GM12878 (cell line): ENCODE measurements around the gene IFT81. TPM values are rescaled to one million over a fixed set of nuclear protein-coding genes. Genes with fewer than 3 reads are reported as not detected.

Source experiments
- ATAC-seq: fragments of 200-7000 bp; cut with Tn5 transposase; 3 replicates; pipeline ENCODE4 v1.9.1; 2020; ENCODE audit warnings: mild to moderate bottlenecking, moderate library complexity
- BruUV-seq: library from RNA; stranded (reverse); fragments of 400-500 nt; replicated peaks from 2 replicates; lab custom pipeline; 2021; lab: Mats Ljungman, UMichigan
- CTCF ChIA-PET: fragments of 300-600 bp; sonication (Branson Sonifier 250); formaldehyde crosslinking; extraction: SDS; loops from one replicate; lab custom pipeline; 2021; ENCODE audit warnings: inconsistent platforms; lab: Yijun Ruan, JAX
- POLR2A ChIA-PET: fragments of 350-600 bp; formaldehyde crosslinking; extraction: SDS; loops from one replicate; lab custom pipeline; 2021; ENCODE audit warnings: inconsistent platforms; lab: Charles Lee
- RAD21 ChIA-PET: fragments of 300-600 bp; sonication (Branson Sonifier 250); formaldehyde crosslinking; loops from one replicate; lab custom pipeline; 2023; ENCODE audit warnings: antibody characterized with exemption; ENCODE audit not compliant: unreplicated experiment; lab: Charles Lee
- SMC1A ChIA-PET: fragments of 300-600 bp; sonication (Branson Sonifier 250); formaldehyde crosslinking; loops from one replicate; lab custom pipeline; 2023; ENCODE audit not compliant: unreplicated experiment, uncharacterized antibody; lab: Charles Lee
- DNase-seq: peaks from one replicate; pipeline ENCODE4 v3.0.0-alpha.2; 2011; ENCODE audit warnings: low read depth, low spot score
- FAIRE-seq: peaks from 3 replicates; lab custom pipeline; 2011; peaks lifted over from hg19 to GRCh38; lab: Jason Lieb, UNC
- H2AFZ ChIP-seq: 2 replicates; pipeline ENCODE4 v1.6.0; 2011; ENCODE audit warnings: low read depth, low read length, control low read depth; ENCODE audit not compliant: control insufficient read depth
- H3K27ac ChIP-seq: 2 replicates; pipeline ENCODE4 v1.5.1; 2011; ENCODE audit warnings: control low read depth; ENCODE audit not compliant: control insufficient read depth, insufficient read depth
- H3K27me3 ChIP-seq, 2 experiments: replicated peaks in 1 of 2; 2 replicates each; pipeline versions ENCODE4 v1.6.0 to v1.6.1; 2011; ENCODE audit warnings: low read length in 1 of 2; ENCODE audit not compliant: control insufficient read depth in 2 of 2, insufficient read depth in 2 of 2
- H3K36me3 ChIP-seq, 2 experiments: 2 replicates each; pipeline ENCODE4 v1.5.1; 2011; ENCODE audit warnings: low read length in 1 of 2; ENCODE audit not compliant: control insufficient read depth in 2 of 2, insufficient read depth in 2 of 2
- H3K4me1 ChIP-seq: 2 replicates; pipeline ENCODE4 v1.6.1; 2011; ENCODE audit warnings: mild to moderate bottlenecking, low read length, moderate library complexity, mixed read lengths; ENCODE audit not compliant: control insufficient read depth, insufficient read depth
- H3K4me2 ChIP-seq: 2 replicates; pipeline ENCODE4 v1.6.0; 2011; ENCODE audit warnings: control low read depth; ENCODE audit not compliant: control insufficient read depth, insufficient read depth
- H3K4me3 ChIP-seq: fragments of 200-600 bp; sonication (generic); 2 replicates; pipeline ENCODE4 v1.5.1; 2016
- H3K79me2 ChIP-seq: 2 replicates; pipeline ENCODE4 v1.6.0; 2011; ENCODE audit warnings: low read length; ENCODE audit not compliant: control insufficient read depth, insufficient read depth
- H3K9ac ChIP-seq: 2 replicates; pipeline ENCODE4 v1.8.0; 2011; ENCODE audit warnings: low read length, control low read depth, mixed read lengths; ENCODE audit not compliant: control insufficient read depth, insufficient read depth
- H3K9me3 ChIP-seq: replicated peaks from 3 replicates; pipeline ENCODE4 v1.5.1; 2011; ENCODE audit warnings: mild to moderate bottlenecking, low read length; ENCODE audit not compliant: control insufficient read depth, insufficient read depth
- H4K20me1 ChIP-seq: 2 replicates; pipeline ENCODE4 v1.6.0; 2011; ENCODE audit not compliant: control insufficient read depth, insufficient read depth
- CHD2 ChIP-seq: IDR thresholded peaks from 2 replicates; pipeline ENCODE4 v1.6.1; 2011; ENCODE audit warnings: low read depth, low read length, improper control_type of control experiment, borderline replicate concordance
- ETV6 ChIP-seq, 2 experiments: fragments of 450-650 bp in 1 of 2; IDR thresholded peaks in 1 of 2; conservative IDR thresholded peaks in 1 of 2; 2 replicates each; pipeline ENCODE4 v1.6.1; 2014; ENCODE audit warnings: antibody characterized with exemption in 1 of 2, borderline replicate concordance in 1 of 2, low read depth in 1 of 2, mild to moderate bottlenecking in 1 of 2, moderate library complexity in 1 of 2
- IRF5 ChIP-seq: fragments of 450-650 bp; IDR thresholded peaks from 2 replicates; pipeline ENCODE4 v1.6.1; 2017; ENCODE audit warnings: borderline replicate concordance
- MEF2B ChIP-seq: fragments of 450-650 bp; IDR thresholded peaks from 2 replicates; pipeline ENCODE4 v1.6.1; 2018; ENCODE audit warnings: mild to moderate bottlenecking, moderate library complexity; ENCODE audit not compliant: partially characterized antibody, poor library complexity, severe bottlenecking
- MTA3 ChIP-seq: IDR thresholded peaks from 2 replicates; pipeline ENCODE4 v1.6.1; 2012; ENCODE audit warnings: low read length, inconsistent platforms, borderline replicate concordance
- MYC ChIP-seq: IDR thresholded peaks from 2 replicates; pipeline ENCODE4 v1.6.1; 2011; ENCODE audit warnings: mild to moderate bottlenecking, low read length, moderate library complexity, inconsistent platforms; ENCODE audit not compliant: insufficient read depth, insufficient replicate concordance, insufficient read length, severe bottlenecking
- NFXL1 ChIP-seq: fragments of 450-650 bp; IDR thresholded peaks from 2 replicates; pipeline ENCODE4 v1.6.1; 2017; ENCODE audit warnings: antibody characterized with exemption, mild to moderate bottlenecking, borderline replicate concordance
- POLR2AphosphoS5 ChIP-seq: IDR thresholded peaks from 2 replicates; pipeline ENCODE4 v1.6.1; 2011; ENCODE audit warnings: mild to moderate bottlenecking, low read length, inconsistent platforms
- RB1 ChIP-seq: fragments of 450-650 bp; formaldehyde crosslinking; IDR thresholded peaks from 2 replicates; pipeline ENCODE4 v1.6.1; 2017; ENCODE audit warnings: mild to moderate bottlenecking, borderline replicate concordance
- TCF12 ChIP-seq: IDR thresholded peaks from 2 replicates; pipeline ENCODE4 v1.6.1; 2011; ENCODE audit warnings: low read depth, mild to moderate bottlenecking, low read length
- ZNF217 ChIP-seq: fragments of 450-650 bp; IDR thresholded peaks from 2 replicates; pipeline ENCODE4 v1.6.1; 2017; ENCODE audit warnings: antibody characterized with exemption, mild to moderate bottlenecking
- ZNF622 ChIP-seq: fragments of 450-650 bp; IDR thresholded peaks from 2 replicates; pipeline ENCODE4 v1.6.1; 2017; ENCODE audit warnings: mild to moderate bottlenecking, inconsistent platforms
- WGBS: methylation state at CpG from one replicate; pipeline ENCODE4 v1.1.6; 2016; ENCODE audit warnings: low lambda C conversion rate; ENCODE audit not compliant: insufficient replicate concordance, insufficient coverage; ENCODE audit errors: missing lambda C conversion rate; 5-methylcytosine and 5-hydroxymethylcytosine counted together
- in situ Hi-C: fragments of 300-500 bp; cut with MboI; formaldehyde crosslinking; loops from 9 replicates; pipeline ENCODE4 v1.14.3; 2018; ENCODE audit warnings: mixed read lengths
- intact Hi-C: fragments of 100-400 bp; cut with micrococcal nuclease; formaldehyde crosslinking; loops from one replicate; pipeline ENCODE4 v1.14.2; 2022; ENCODE audit not compliant: unreplicated experiment
- polyA plus RNA-seq, 11 experiments: library from polyadenylated mRNA; depleted of rRNA in 4 of 11; unstranded in 6 of 11; stranded (reverse) in 5 of 11; fragments of >200 nt; fragmentation: Nextera tagmentation in 4 of 11; fragmentation: Illumina TruSeq in 1 of 11; extraction: Ambion mirVana in 4 of 11; extraction: Trizol in 1 of 11; gene quantifications; 1 replicate in 1 of 11; 2 replicates in 10 of 11; pipeline versions ENCODE4 v1.2.1 to v1.2.3, GENCODE V29; 2011 to 2016; ENCODE audit warnings: inconsistent platforms in 2 of 11, missing spikeins in 2 of 11, low read depth in 1 of 11
- total RNA-seq, 4 experiments: library from RNA; depleted of rRNA in 3 of 4; stranded (reverse); fragments of >200 nt in 3 of 4; fragmentation: Illumina TruSeq in 1 of 4; extraction: Trizol in 1 of 4; gene quantifications; 2 replicates each; pipeline versions ENCODE4 v1.2.1 to v1.2.3, GENCODE V29; 2013 to 2021
- TF ChIP-seq, protein P1 (sequence below): fragments of 450-650 bp; IDR thresholded peaks from 2 replicates; pipeline ENCODE4 v1.6.1; 2014; ENCODE audit warnings: mild to moderate bottlenecking
- TF ChIP-seq, protein P2 (sequence below): IDR thresholded peaks from 2 replicates; pipeline ENCODE4 v1.6.1; 2011; ENCODE audit warnings: mild to moderate bottlenecking, low read depth, low read length, moderate library complexity; ENCODE audit not compliant: insufficient replicate concordance

Gene IFT81
- total and polyA plus RNA-seq, 10 of the 15 experiments (the other 5 are each of a cell fraction or from before 2014, with no cell fraction given) = 4.1 to 9.9 (median 5.6) TPM

DNA sequence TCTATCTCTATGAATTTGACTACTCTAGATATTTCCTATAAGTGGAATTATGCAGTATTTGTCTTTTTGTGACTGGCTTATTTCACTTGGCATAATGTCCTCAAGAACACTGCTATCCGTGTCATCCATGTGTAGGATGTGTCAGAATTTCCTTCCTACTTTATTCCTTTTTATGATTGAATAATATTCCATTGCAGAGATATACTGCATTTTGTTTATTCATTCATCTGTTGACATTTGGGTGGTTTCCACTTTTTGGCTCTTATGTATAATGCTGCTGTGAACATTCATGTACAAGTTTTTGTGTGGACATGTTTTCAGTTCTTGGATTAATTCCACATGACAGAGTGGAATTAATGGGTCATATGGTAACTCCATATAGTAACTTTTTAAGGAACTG lies 111.2 kb downstream of the IFT81 start:
- no peak overlapping the region for H2AFZ ChIP-seq
- ATAC-seq (no peak), DNase-seq (no peak), FAIRE-seq (no peak)
- no peaks in the 10 kb centered on the region for H3K79me2 ChIP-seq
- H3K4me2 ChIP-seq = no peak overlapping the region
- TF ChIP-seq MTA3 = no peak
- TF ChIP-seq NFXL1 = no peak
- no peak for TF ChIP-seq POLR2AphosphoS5
- TF ChIP-seq IRF5 = no peak
- TF ChIP-seq ZNF217 = no peak
- TF ChIP-seq ZNF622 = no peak
- TF ChIP-seq TCF12 = no peak
- TF ChIP-seq, protein P1, sequence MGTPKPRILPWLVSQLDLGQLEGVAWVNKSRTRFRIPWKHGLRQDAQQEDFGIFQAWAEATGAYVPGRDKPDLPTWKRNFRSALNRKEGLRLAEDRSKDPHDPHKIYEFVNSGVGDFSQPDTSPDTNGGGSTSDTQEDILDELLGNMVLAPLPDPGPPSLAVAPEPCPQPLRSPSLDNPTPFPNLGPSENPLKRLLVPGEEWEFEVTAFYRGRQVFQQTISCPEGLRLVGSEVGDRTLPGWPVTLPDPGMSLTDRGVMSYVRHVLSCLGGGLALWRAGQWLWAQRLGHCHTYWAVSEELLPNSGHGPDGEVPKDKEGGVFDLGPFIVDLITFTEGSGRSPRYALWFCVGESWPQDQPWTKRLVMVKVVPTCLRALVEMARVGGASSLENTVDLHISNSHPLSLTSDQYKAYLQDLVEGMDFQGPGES = no peak
- TF ChIP-seq MEF2B = no peak
- no peak for TF ChIP-seq MYC
- TF ChIP-seq, protein P2, sequence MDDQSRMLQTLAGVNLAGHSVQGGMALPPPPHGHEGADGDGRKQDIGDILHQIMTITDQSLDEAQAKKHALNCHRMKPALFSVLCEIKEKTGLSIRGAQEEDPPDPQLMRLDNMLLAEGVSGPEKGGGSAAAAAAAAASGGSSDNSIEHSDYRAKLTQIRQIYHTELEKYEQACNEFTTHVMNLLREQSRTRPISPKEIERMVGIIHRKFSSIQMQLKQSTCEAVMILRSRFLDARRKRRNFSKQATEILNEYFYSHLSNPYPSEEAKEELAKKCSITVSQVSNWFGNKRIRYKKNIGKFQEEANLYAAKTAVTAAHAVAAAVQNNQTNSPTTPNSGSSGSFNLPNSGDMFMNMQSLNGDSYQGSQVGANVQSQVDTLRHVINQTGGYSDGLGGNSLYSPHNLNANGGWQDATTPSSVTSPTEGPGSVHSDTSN = no peak
- no peak for TF ChIP-seq CHD2
- no peak for TF ChIP-seq RB1
- no peak for TF ChIP-seq ETV6 (conservative IDR thresholded peaks at IDR 0.05 in 1 of 2, IDR thresholded peaks at IDR 0.05 in 1 of 2; ENCODE audit: borderline replicate concordance in 1 of 2, low read depth in 1 of 2)
- SMC1A ChIA-PET = no interaction called here
- H3K36me3 ChIP-seq = no peaks in the 10 kb centered on the region
- BruUV-seq = no TSS peak
- no peak overlapping the region for H3K9ac ChIP-seq
- intact Hi-C loops (no loop called here), in situ Hi-C loops (no loop called here)
- no peaks in the 10 kb centered on the region for H3K4me1 ChIP-seq
- POLR2A ChIA-PET = no interaction called here
- 6% methylated on average over 1 of the region's 1 CpG for WGBS
- CTCF ChIA-PET = no interaction called here
- no peaks in the 10 kb centered on the region for H3K9me3 ChIP-seq
- no peak overlapping the region for H3K27ac ChIP-seq
- RAD21 ChIA-PET = no interaction called here
- no peaks in the 10 kb centered on the region for H3K27me3 ChIP-seq
- no peaks in the 10 kb centered on the region for H4K20me1 ChIP-seq
- no peak overlapping the region for H3K4me3 ChIP-seq
